H9 (cell line): ENCODE measurements around the gene CLEC3B. TPM values are rescaled to one million over a fixed set of nuclear protein-coding genes. Genes with fewer than 3 reads are reported as not detected.

Experiments
- DNase-seq: peaks from one replicate; pipeline ENCODE4 v3.0.0-alpha.2; 2017
- H2AFZ ChIP-seq: one replicate; pipeline ENCODE4 v1.6.1; 2013; ENCODE audit warnings: mild to moderate bottlenecking, low read length, control low read depth, moderate library complexity
- H2AK5ac ChIP-seq: 2 replicates; pipeline ENCODE4 v1.6.1; 2013; ENCODE audit warnings: low read length, control low read depth, mixed read lengths; ENCODE audit not compliant: insufficient read length
- H2BK120ac ChIP-seq: one replicate; pipeline ENCODE4 v1.6.1; 2013; ENCODE audit warnings: low read depth, mild to moderate bottlenecking, low read length, control low read depth, inconsistent platforms; ENCODE audit not compliant: poor library complexity, severe bottlenecking
- H2BK12ac ChIP-seq: 2 replicates; pipeline ENCODE4 v1.6.1; 2013; ENCODE audit warnings: low read length, control low read depth, mixed read lengths, low read depth; ENCODE audit not compliant: insufficient read length
- H2BK15ac ChIP-seq: 2 replicates; pipeline ENCODE4 v1.6.1; 2013; ENCODE audit warnings: low read depth, low read length, control low read depth
- H2BK20ac ChIP-seq: one replicate; pipeline ENCODE4 v1.6.1; 2013; ENCODE audit warnings: low read depth, mild to moderate bottlenecking, low read length, control low read depth, inconsistent platforms; ENCODE audit not compliant: poor library complexity, severe bottlenecking
- H2BK5ac ChIP-seq: 2 replicates; pipeline ENCODE4 v1.6.1; 2013; ENCODE audit warnings: low read length, control low read depth, mixed read lengths; ENCODE audit not compliant: insufficient read length
- H3K14ac ChIP-seq: 2 replicates; pipeline ENCODE4 v1.6.1; 2013; ENCODE audit warnings: low read length, control low read depth; ENCODE audit not compliant: insufficient read depth
- H3K18ac ChIP-seq: 2 replicates; pipeline ENCODE4 v1.6.1; 2013; ENCODE audit warnings: low read depth, mild to moderate bottlenecking, mixed read lengths, low read length, control low read depth; ENCODE audit not compliant: insufficient read length
- H3K23ac ChIP-seq: 2 replicates; pipeline ENCODE4 v1.6.1; 2013; ENCODE audit warnings: low read length, control low read depth, mixed read lengths, low read depth; ENCODE audit not compliant: insufficient read length
- H3K23me2 ChIP-seq: 2 replicates; pipeline ENCODE4 v1.6.1; 2013; ENCODE audit warnings: low read depth, mild to moderate bottlenecking, mixed read lengths, low read length, control low read depth; ENCODE audit not compliant: insufficient read length, poor library complexity, severe bottlenecking
- H3K27ac ChIP-seq: 2 replicates; pipeline ENCODE4 v1.5.1; 2013; ENCODE audit warnings: low read length, control low read depth, mixed read lengths, low read depth; ENCODE audit not compliant: insufficient read length
- H3K27me3 ChIP-seq: 2 replicates; pipeline ENCODE4 v1.6.1; 2013; ENCODE audit warnings: low read length, control low read depth, inconsistent platforms; ENCODE audit not compliant: insufficient read depth
- H3K4ac ChIP-seq: 2 replicates; pipeline ENCODE4 v1.6.1; 2013; ENCODE audit warnings: low read depth, mild to moderate bottlenecking, control low read depth, inconsistent platforms, low read length, moderate library complexity
- H3K4me1 ChIP-seq: 2 replicates; pipeline ENCODE4 v1.6.1; 2013; ENCODE audit warnings: low read length, control low read depth, inconsistent platforms; ENCODE audit not compliant: insufficient read depth
- H3K4me2 ChIP-seq: 2 replicates; pipeline ENCODE4 v1.6.1; 2013; ENCODE audit warnings: low read length, control low read depth, mixed read lengths; ENCODE audit not compliant: insufficient read length, insufficient read depth
- H3K56ac ChIP-seq: 2 replicates; pipeline ENCODE4 v1.6.1; 2013; ENCODE audit warnings: low read depth, mild to moderate bottlenecking, mixed read lengths, low read length, control low read depth; ENCODE audit not compliant: insufficient read length
- H3K79me1 ChIP-seq: 2 replicates; pipeline ENCODE4 v1.6.1; 2013; ENCODE audit warnings: low read depth, mild to moderate bottlenecking, moderate library complexity, low read length, control low read depth, inconsistent platforms; ENCODE audit not compliant: insufficient read depth, poor library complexity, severe bottlenecking
- H3K79me2 ChIP-seq: 2 replicates; pipeline ENCODE4 v1.6.1; 2013; ENCODE audit warnings: low read length, control low read depth, inconsistent platforms; ENCODE audit not compliant: insufficient read depth
- H3K9ac ChIP-seq: 2 replicates; pipeline ENCODE4 v1.6.1; 2013; ENCODE audit warnings: low read length, control low read depth, mixed read lengths; ENCODE audit not compliant: insufficient read length; ENCODE audit errors: extremely low read depth
- H3K9me3 ChIP-seq: one replicate; pipeline ENCODE4 v1.6.1; 2013; ENCODE audit warnings: low read depth, low read length, inconsistent platforms; ENCODE audit not compliant: control insufficient read depth
- H3T11ph ChIP-seq: one replicate; pipeline ENCODE4 v1.6.1; 2013; ENCODE audit warnings: mild to moderate bottlenecking, low read length, control low read depth, inconsistent platforms
- H4K20me1 ChIP-seq: one replicate; pipeline ENCODE4 v1.6.1; 2013; ENCODE audit not compliant: control insufficient read depth, insufficient read length, insufficient read depth
- H4K5ac ChIP-seq: 2 replicates; pipeline ENCODE4 v1.6.1; 2013; ENCODE audit warnings: low read depth, mild to moderate bottlenecking, mixed read lengths, low read length, control low read depth; ENCODE audit not compliant: insufficient read length
- H4K8ac ChIP-seq: replicated peaks from 2 replicates; pipeline ENCODE4 v1.6.1; 2013; ENCODE audit warnings: low read length, control low read depth, mixed read lengths, low read depth; ENCODE audit not compliant: insufficient read length
- H4K91ac ChIP-seq: 2 replicates; pipeline ENCODE4 v1.6.1; 2013; ENCODE audit warnings: low read depth, mild to moderate bottlenecking, moderate library complexity, mixed read lengths, low read length, control low read depth; ENCODE audit not compliant: insufficient read length
- H3K27ac Mint-ChIP-seq, 3 experiments: 2 replicates in 2 of 3; 3 replicates in 1 of 3; pipeline ENCODE4 v1.8.0; 2020 to 2021; ENCODE audit warnings: mixed read lengths in 3 of 3, mild to moderate bottlenecking in 1 of 3, moderate library complexity in 1 of 3
- H3K27me3 Mint-ChIP-seq: 2 replicates; pipeline ENCODE4 v1.8.0; 2021; ENCODE audit warnings: low read depth, mild to moderate bottlenecking, moderate library complexity, mixed read lengths
- H3K36me3 Mint-ChIP-seq, 3 experiments: 2 replicates in 2 of 3; 3 replicates in 1 of 3; pipeline ENCODE4 v1.8.0; 2020 to 2021; ENCODE audit warnings: low read depth in 3 of 3, mixed read lengths in 3 of 3; ENCODE audit not compliant: insufficient read depth in 1 of 3
- H3K4me1 Mint-ChIP-seq, 2 experiments: 2 replicates each; pipeline ENCODE4 v1.8.0; 2020; ENCODE audit warnings: mixed read lengths in 2 of 2
- H3K4me3 Mint-ChIP-seq, 2 experiments: 2 replicates in 1 of 2; 3 replicates in 1 of 2; pipeline ENCODE4 v1.8.0; 2020 to 2021; ENCODE audit warnings: mild to moderate bottlenecking in 2 of 2, mixed read lengths in 2 of 2, moderate library complexity in 1 of 2
- H3K9me3 Mint-ChIP-seq, 2 experiments: 2 replicates in 1 of 2; 3 replicates in 1 of 2; pipeline ENCODE4 v1.8.0; 2020; ENCODE audit warnings: mild to moderate bottlenecking in 2 of 2, mixed read lengths in 2 of 2, moderate library complexity in 1 of 2
- CTCF ChIP-seq: fragments of 200-600 bp; sonication (generic); conservative IDR thresholded peaks from 3 replicates; pipeline ENCODE4 v1.8.0; 2021; ENCODE audit warnings: antibody characterized with exemption, mild to moderate bottlenecking
- WGBS: extraction: QIAGEN DNeasy Blood & Tissue Kit; methylation state at CpG from one replicate; pipeline ENCODE4 v1.1.7; 2013; ENCODE audit warnings: missing lambda C conversion rate, low lambda C conversion rate, mixed read lengths; ENCODE audit not compliant: insufficient read length; ENCODE audit errors: extremely low coverage; 5-methylcytosine and 5-hydroxymethylcytosine counted together
- total RNA-seq: library from RNA; stranded (reverse); gene quantifications from 2 replicates; pipeline ENCODE4 v1.2.1, GENCODE V29; 2021

Gene CLEC3B
- total RNA-seq, 1 experiment from 2014 or later = not detected

- no peak overlapping the region for H4K8ac ChIP-seq
- no peak overlapping the region for H2BK20ac ChIP-seq
- no peak overlapping the region for H3K4ac ChIP-seq
- no peaks in the 10 kb centered on the region for H4K20me1 ChIP-seq
- H3K27me3 ChIP-seq = no peaks in the 10 kb centered on the region
- WGBS = no CpG with 5 or more reads among the region's 2 CpGs
- no peaks in the 10 kb centered on the region for H3K79me1 ChIP-seq
- H3K56ac ChIP-seq = no peak overlapping the region
- H3K27ac Mint-ChIP-seq = no peak overlapping the region; a peak in 1 of 7 replicates
- no peak overlapping the region for H3K4me3 Mint-ChIP-seq
- H3T11ph ChIP-seq = no peak overlapping the region
- no peak overlapping the region for H2BK15ac ChIP-seq
- no peak overlapping the region for H2AK5ac ChIP-seq
- H3K79me2 ChIP-seq = no peaks in the 10 kb centered on the region
- H3K4me2 ChIP-seq = no peak overlapping the region
- no peaks in the 10 kb centered on the region; the same call in 1 of the 2 replicates for H3K4me1 ChIP-seq
- no peak overlapping the region for H4K91ac ChIP-seq
- H3K14ac ChIP-seq = no peak overlapping the region
- H2BK12ac ChIP-seq = no peak overlapping the region
- no peak overlapping the region for H4K5ac ChIP-seq
- no peak overlapping the region for H3K9ac ChIP-seq
- H3K18ac ChIP-seq = no peak overlapping the region
- peaks cover 11 to 15% of the 10 kb centered on the region in 2 experiments for H3K4me1 Mint-ChIP-seq
- H3K23me2 ChIP-seq = no peaks in the 10 kb centered on the region
- H2BK5ac ChIP-seq = no peak overlapping the region
- H3K27ac ChIP-seq = no peak overlapping the region
- no peaks in the 10 kb centered on the region for H3K9me3 ChIP-seq
- no peak for DNase-seq
- no peak for TF ChIP-seq CTCF
- H3K27me3 Mint-ChIP-seq = peaks cover 4% of the 10 kb centered on the region
- no peak overlapping the region for H3K23ac ChIP-seq
- no peak overlapping the region for H2AFZ ChIP-seq
- peaks cover 0 to 2% of the 10 kb centered on the region in 2 experiments; a peak in 3 of 5 replicates for H3K9me3 Mint-ChIP-seq
- H3K36me3 Mint-ChIP-seq = peaks cover 3 to 20% (median 10%) of the 10 kb centered on the region in 3 experiments; a peak in 5 of 7 replicates
- no peak overlapping the region for H2BK120ac ChIP-seq
Measured at GRCh38 chr3:45081506-45082141, 55.5 kb downstream of the CLEC3B start.
